Suppressor macrophage (primary cell): ENCODE data around the gene FOXN3.
"Not testable (repeated sequence)": the region's sequence is repeated elsewhere in the genome, so short reads cannot be mapped to it uniquely, and the experiment has no call there.

Experiments used
- DNase-seq, 4 experiments: peaks; one replicate each; pipeline ENCODE4 v3.0.0-alpha.2; 2020 to 2022

FOXN3 gene

DNA sequence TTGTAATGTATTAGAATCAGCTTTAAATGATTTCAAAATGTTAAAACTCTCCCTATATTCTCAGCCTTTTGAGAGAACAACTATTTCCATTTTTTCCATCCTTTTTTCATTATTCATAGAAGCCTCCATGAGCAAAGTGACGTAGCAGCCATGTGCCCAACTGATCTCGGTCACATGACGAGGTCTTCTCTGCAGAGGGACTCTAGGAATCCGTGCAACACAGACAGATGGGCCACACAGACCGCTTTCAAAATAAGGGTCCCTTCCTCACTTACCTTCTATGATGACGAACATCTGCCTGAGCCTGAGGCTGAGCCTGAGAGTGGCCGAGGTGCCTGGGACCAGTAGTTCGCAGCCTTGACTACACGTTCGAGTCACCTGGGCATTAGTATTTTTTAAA, 293.8 kb downstream of the FOXN3 start:
- DNase-seq = no peak

DNA sequence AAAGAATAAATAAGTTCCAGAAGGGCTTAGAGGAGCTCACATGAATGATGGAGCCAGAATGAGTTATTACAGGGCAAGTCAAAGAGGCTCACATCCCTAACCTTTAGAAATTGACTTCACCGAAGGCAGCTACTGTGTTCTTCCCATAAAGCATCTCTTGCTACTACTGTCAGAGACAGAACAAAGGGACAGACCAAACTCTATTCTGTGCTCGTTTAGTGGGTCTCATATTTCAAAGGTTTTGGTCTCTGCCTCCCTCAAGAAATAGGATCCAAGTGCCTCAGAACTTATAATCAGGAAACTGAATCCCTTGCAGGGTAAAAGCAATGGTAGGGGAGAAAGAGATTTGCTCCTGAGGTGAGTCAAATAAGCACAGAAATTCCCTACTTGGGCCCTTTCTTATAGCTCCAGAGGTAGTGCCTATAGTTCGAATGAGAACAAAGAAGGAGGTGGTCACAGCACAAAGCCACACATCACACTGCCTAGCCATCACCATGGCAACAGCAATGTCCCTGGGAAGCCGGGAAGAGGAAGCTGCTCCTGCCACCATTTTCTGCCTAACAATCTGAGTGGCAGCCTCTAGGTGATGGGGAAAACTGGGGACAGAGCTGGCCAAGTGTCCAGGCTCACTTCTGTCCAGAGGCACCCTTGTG, 294.9 kb downstream of the FOXN3 start:
- DNase-seq = no peak

DNA sequence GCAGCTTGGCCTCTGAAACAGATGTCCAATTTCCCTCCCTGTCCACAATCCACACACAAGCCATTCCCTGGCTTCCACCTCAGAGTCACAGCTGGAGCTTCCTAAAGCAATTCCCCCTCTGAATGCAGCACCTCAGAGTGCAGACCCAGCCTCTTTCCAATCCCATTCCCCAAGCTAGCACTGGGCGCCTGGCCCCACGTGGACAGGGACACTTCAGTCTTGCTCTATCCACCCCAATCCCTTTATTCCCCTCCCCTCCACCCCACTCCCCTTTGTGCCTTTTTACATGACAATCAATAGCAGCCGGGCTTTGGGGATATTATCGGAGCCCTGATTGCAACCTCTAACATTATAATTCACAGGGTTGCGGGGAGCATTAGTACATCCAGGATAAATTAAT, 300.0 kb downstream of the FOXN3 start:
- DNase-seq = no peak

DNA sequence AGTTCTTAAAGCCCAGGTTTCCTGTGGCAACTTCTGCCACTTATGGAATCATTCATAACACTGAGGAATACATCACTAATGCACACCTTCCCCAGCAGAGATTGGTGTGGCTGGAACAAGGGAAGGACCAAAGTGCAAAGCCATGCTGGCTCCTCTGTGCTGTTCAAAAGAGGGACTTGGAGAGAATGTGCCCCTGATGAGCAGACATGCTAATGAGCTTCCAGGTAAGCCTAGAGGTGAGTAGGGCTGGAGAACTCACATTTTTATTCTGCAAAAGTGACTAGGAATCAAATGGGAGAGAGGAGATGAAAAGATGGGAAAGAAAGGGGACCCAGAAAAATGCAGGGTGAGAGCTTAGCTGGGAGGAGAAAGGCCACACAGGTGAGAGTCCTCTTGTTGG, 302.9 kb downstream of the FOXN3 start:
- no peak for DNase-seq

DNA sequence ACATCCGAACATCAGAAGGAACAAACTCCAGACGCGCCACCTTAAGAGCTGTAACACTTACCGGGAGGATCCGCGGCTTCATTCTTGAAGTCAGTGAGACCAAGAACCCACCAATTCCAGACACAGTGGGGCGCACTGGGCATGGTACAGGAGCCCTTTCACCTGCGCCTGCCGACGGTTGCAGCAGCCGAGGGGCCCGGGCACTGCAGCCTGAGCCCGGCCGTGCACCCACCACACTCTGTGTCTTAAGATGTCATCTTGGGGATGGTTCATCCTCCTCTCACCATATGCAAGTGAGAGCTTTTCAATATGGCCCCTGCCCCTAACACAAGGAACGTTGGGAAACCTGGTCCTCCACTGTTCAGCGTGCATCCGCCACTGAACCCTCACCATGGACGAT, 304.3 kb downstream of the FOXN3 start:
- no peak for DNase-seq

DNA sequence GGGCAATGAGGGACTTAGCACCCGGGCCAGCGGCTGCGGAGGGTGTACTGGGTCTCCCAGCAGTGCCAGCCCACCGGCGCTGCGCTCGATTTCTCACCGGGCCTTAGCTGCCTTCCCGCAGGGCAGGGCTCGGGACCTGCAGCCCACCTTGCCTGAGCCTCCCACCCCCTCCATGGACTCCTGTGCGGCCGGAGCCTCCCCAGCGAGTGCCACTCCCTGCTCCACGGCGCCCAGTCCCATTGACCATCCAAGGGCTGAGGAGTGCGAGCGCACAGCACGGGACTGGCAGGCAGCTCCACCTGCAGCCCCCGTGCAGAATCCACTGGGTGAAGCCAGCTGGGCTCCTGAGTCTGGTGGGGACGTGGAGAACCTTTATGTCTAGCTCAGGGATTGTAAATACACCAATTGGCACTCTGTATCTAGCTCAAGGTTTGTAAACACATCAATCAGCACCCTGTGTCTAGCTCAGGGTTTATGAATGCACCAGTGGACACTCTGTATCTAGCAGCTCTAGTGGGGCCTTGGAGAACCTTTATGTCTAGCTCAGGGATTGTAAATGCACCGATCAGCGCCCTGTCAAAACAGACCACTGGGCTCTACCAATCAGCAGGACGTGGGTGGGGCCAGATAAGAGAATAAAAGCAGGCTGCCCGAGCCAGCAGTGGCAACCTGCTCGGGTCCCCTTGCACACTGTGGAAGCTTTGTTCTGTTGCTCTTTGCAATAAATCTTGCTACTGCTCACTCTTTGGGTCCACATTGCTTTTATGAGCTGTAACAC, 305.1 kb downstream of the FOXN3 start:
- not testable (repeated sequence) for DNase-seq

DNA sequence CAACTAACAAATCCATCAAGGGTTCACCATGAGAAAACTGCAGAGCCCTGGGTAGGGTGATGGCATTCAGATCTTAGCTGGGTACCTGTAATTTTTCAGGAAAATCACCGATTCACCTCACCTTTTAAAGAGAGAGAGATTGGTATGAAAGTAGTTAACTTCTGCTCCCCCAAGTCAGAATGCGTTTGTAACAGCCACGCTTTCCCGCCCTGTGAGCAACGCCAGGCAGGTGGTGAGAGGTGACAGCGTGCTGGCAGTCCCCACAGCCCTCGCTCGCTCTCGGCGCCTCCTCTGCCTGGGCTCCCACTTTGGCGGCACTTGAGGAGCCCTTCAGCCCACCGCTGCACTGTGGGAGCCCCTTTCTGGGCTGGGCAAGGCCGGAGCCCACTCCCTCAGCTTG, 305.8 kb downstream of the FOXN3 start:
- not testable (repeated sequence) for DNase-seq

DNA sequence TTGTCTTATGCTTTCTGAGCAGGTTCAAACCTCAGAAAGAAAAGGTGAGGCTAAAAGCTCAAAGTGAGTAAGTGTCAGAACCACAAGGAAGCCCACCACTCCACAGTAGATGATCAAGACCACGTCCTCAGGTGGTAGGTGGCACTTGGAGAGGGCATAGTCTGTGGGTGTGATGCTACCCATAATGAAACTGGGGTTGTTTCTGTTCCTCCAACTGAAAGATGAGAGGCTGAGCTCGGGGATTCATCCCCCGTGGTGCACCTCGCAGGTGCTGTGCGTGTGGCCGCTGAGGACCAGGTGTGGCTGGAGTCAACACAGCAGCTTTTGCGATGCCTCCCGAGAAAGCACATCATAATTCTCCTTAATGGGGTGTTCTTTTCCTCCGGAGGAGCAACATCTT, 306.9 kb downstream of the FOXN3 start:
- DNase-seq = no peak

DNA sequence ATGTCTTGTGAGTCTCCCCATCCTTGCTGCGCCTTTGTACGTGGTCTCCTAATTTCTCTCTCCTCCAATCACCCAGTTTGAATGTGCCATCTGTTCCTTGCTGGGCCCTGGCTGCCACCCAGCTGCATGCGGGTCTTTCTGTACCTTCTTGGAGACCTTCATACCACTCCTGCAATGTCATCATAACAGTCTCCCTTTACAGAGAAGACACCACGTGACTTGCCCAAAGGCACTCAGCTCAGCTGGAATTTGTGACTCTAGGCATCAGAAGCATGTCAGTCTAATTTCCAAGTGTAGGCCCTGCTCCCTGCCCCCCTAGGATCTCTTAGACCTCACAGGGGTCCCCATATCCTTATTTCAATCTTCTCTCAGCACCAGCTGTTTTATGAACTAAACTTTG, 308.4 kb downstream of the FOXN3 start:
- DNase-seq = no peak

DNA sequence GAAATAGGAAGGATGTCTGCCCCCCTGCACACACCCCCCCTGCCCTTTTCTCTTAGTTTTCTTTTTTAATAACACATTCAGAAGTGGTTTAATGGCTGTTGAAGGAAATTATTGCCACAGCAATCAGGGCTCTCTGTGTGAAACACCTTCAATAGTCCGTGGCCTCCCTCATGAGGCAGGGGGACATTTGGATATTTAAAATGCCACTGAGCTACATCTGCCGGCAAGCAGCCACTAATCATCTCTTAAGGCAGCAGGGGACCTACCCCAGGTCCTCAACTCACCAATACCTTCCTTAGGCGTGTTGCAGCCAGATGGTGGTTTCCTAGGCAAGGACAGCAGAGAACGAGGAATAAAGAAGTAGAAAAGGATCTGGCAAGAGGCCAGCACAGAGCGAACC, 309.4 kb downstream of the FOXN3 start:
- DNase-seq = no peak
